Esophagus squamous epithelium (tissue), 4 donors: ENCODE data around the gene RCAN3.
"Not testable (repeated sequence)": the region's sequence is repeated elsewhere in the genome, so short reads cannot be mapped to it uniquely, and the experiment has no call there.

Experiments used
- CTCF ChIP-seq, 6 experiments: fragments of 450-650 bp in 4 of 6; fragments of 200-600 bp in 2 of 6; sonication (generic) in 2 of 6; IDR thresholded peaks; one replicate each; pipeline ENCODE4 v1.5.1; 2016 to 2019; ENCODE audit warnings: antibody characterized with exemption in 6 of 6, mild to moderate bottlenecking in 4 of 6, moderate library complexity in 4 of 6
- POLR2A ChIP-seq, 4 donors: fragments of 450-650 bp; IDR thresholded peaks; one replicate each; pipeline ENCODE4 v1.6.1; 2017; ENCODE audit warnings: antibody characterized with exemption in 4 of 4, mild to moderate bottlenecking in 4 of 4, moderate library complexity in 3 of 4

DNA sequence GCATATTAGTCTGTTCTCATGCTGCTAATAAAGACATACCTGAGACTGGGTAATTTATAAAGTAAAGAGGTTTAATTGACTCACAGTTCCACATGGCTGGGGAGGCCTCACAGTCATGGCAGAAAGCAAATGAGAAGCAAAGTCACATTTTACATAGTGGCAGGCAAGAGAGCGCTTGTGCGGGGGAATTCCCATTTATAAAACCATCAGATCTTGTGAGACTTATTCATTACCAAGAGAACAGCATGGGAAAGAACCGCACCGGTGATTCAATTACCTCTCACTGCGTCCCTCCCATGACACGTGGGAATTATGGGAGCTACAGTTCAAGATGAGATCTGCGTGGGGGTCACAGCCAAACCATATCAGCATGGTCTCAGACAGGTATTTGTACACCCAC is 14.5 kb upstream of the RCAN3 start:
- not testable (repeated sequence) for TF ChIP-seq CTCF, POLR2A (IDR thresholded peaks at IDR 0.05)
